Gastrocnemius medialis (tissue), 4 donors: ENCODE measurements around the gene PTPMT1.

Source experiments
- POLR2A ChIP-seq, 2 donors: fragments of 450-650 bp; IDR thresholded peaks; one replicate each; pipeline ENCODE4 v1.6.1; 2017; ENCODE audit warnings: antibody characterized with exemption in 2 of 2, mild to moderate bottlenecking in 2 of 2, moderate library complexity in 2 of 2
- TF ChIP-seq, protein P1 (sequence below), 5 experiments: fragments of 450-650 bp in 3 of 5; fragments of 200-600 bp in 2 of 5; sonication (generic) in 2 of 5; IDR thresholded peaks in 4 of 5; conservative IDR thresholded peaks in 1 of 5; 1 replicate in 4 of 5; 2 replicates in 1 of 5; pipeline ENCODE4 v1.5.1; 2016 to 2019; ENCODE audit warnings: antibody characterized with exemption in 5 of 5, mild to moderate bottlenecking in 3 of 5, moderate library complexity in 3 of 5

DNA sequence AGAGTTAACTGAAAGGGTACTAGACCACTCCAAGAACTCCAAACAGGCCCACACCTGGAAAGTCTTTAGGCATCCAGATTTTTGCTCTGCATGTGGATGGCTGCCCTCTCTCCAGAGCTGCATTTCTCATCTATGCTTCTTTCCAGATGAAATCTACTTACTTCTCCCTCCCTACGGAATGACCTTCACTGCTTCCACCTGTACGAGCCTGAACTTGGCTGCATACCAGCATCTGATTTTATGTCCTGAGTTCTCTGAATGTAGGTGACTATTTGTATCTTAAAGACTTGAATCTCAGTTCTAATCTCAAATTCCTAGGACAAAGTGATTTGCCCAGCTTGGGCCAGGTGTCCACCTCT is 25.7 kb upstream of the PTPMT1 start:
- TF ChIP-seq, protein P1, sequence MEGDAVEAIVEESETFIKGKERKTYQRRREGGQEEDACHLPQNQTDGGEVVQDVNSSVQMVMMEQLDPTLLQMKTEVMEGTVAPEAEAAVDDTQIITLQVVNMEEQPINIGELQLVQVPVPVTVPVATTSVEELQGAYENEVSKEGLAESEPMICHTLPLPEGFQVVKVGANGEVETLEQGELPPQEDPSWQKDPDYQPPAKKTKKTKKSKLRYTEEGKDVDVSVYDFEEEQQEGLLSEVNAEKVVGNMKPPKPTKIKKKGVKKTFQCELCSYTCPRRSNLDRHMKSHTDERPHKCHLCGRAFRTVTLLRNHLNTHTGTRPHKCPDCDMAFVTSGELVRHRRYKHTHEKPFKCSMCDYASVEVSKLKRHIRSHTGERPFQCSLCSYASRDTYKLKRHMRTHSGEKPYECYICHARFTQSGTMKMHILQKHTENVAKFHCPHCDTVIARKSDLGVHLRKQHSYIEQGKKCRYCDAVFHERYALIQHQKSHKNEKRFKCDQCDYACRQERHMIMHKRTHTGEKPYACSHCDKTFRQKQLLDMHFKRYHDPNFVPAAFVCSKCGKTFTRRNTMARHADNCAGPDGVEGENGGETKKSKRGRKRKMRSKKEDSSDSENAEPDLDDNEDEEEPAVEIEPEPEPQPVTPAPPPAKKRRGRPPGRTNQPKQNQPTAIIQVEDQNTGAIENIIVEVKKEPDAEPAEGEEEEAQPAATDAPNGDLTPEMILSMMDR (IDR thresholded peaks at IDR 0.05 in 4 of 5, conservative IDR thresholded peaks at IDR 0.05 in 1 of 5) = no peak
- no peak for TF ChIP-seq POLR2A (IDR thresholded peaks at IDR 0.05)
